Thymus (tissue), 2 donors: ENCODE data around the gene FAF1. TPM values are rescaled to one million over a fixed set of nuclear protein-coding genes. Genes with fewer than 3 reads are reported as not detected.

Experiments used
- polyA plus RNA-seq: library from polyadenylated mRNA; stranded (reverse); fragments of 200-250 nt; gene quantifications from one replicate; pipeline ENCODE4 v1.2.3, GENCODE V29; 2013
- total RNA-seq: library from RNA; stranded (reverse); fragments of 120-200 nt; gene quantifications from one replicate; pipeline ENCODE4 v1.2.4, GENCODE V29; 2013
- donor health status: healthy.

The FAF1 gene
- total and polyA plus RNA-seq, 2 donors = 39.1 to 66.3 TPM

Other genes with a start within 250 kb of the FAF1 start
- 34.3 TPM for gene CDKN2C, start 10.0 kb upstream of the FAF1 start, total RNA-seq
- gene CDKN2C, start 10.0 kb upstream of the FAF1 start, polyA plus RNA-seq = 24.2 TPM
- gene C1orf185, start 142.0 kb upstream of the FAF1 start, total RNA-seq = not detected
- not detected for gene C1orf185, start 142.0 kb upstream of the FAF1 start, polyA plus RNA-seq